Aorta (tissue), 5 donors: ENCODE data around the gene ANKRD28. TPM values are rescaled to one million over a fixed set of nuclear protein-coding genes. Genes with fewer than 3 reads are reported as not detected.
"Not testable (repeated sequence)": the region's sequence is repeated elsewhere in the genome, so short reads cannot be mapped to it uniquely, and the experiment has no call there.

Experiments used
- ATAC-seq: fragments of 200-7000 bp; cut with Tn5 transposase; one replicate; pipeline ENCODE4 v1.9.1; 2022; ENCODE audit warnings: moderate library complexity; ENCODE audit not compliant: low FRiP score
- DNase-seq, 2 donors: peaks; one replicate each; pipeline ENCODE4 v3.0.0-alpha.2; 2020
- H3K27ac ChIP-seq, 2 donors: one replicate each; pipeline ENCODE4 v1.5.1; 2013; ENCODE audit warnings: low read length in 2 of 2, mild to moderate bottlenecking in 2 of 2, moderate library complexity in 2 of 2, control low read depth in 1 of 2, inconsistent platforms in 1 of 2, low read depth in 1 of 2
- H3K27me3 ChIP-seq, 2 donors: one replicate each; pipeline ENCODE4 v1.6.1; 2013; ENCODE audit warnings: control low read depth in 1 of 2, low read length in 1 of 2, mild to moderate bottlenecking in 1 of 2, moderate library complexity in 1 of 2; ENCODE audit not compliant: insufficient read depth in 2 of 2, control insufficient read depth in 1 of 2
- H3K36me3 ChIP-seq, 2 donors: one replicate each; pipeline ENCODE4 v1.6.1; 2013; ENCODE audit warnings: control low read depth in 1 of 2, low read length in 1 of 2, mild to moderate bottlenecking in 1 of 2; ENCODE audit not compliant: insufficient read depth in 2 of 2, control insufficient read depth in 1 of 2
- H3K4me1 ChIP-seq, 2 donors: one replicate each; pipeline ENCODE4 v1.6.1; 2013; ENCODE audit warnings: low read length in 2 of 2, control low read depth in 1 of 2, mild to moderate bottlenecking in 1 of 2, moderate library complexity in 1 of 2; ENCODE audit not compliant: insufficient read depth in 2 of 2, control insufficient read depth in 1 of 2
- H3K4me3 ChIP-seq, 2 donors: one replicate each; pipeline ENCODE4 v1.5.1; 2013; ENCODE audit warnings: low read length in 2 of 2, control low read depth in 1 of 2, mild to moderate bottlenecking in 1 of 2
- H3K9me3 ChIP-seq: one replicate; pipeline ENCODE4 v1.6.1; 2013; ENCODE audit warnings: mild to moderate bottlenecking, low read length; ENCODE audit not compliant: control insufficient read depth
- WGBS, 2 donors: extraction: QIAGEN DNeasy Blood & Tissue Kit; methylation state at CpG; one replicate each; pipeline ENCODE4 v1.1.7; 2013; 5-methylcytosine and 5-hydroxymethylcytosine counted together
- intact Hi-C, 2 donors: fragments of 100-400 bp; cut with DNase I; formaldehyde crosslinking; loops; one replicate each; pipeline versions ENCODE4 v1.14.2 to v1.15.0; 2022
- polyA plus RNA-seq, 2 donors: library from polyadenylated mRNA; stranded (reverse); fragments of 200-250 nt; gene quantifications; one replicate each; pipeline ENCODE4 v1.2.3, GENCODE V29; 2013
- total RNA-seq, 2 donors: library from RNA; stranded (reverse); fragmentation: NEBNext Ultra II Directional; extraction: Animal tissue kit (Norgen Biotek cat#: 25700); gene quantifications; one replicate each; pipeline ENCODE4 v1.2.1, GENCODE V29; 2021
- donor health status: healthy with polysubstance abuse.
- donor health status: Bipolar disorder and iron deficiency.
- donor health status: DM: no; HTN: no; CAD: no.
- donor health status: DM: no; HTN: no; CAD: no.
- donor health status: DM: yes; HTN: yes; CAD: no.

ANKRD28 gene
- total and polyA plus RNA-seq, 4 donors = 5.6 to 61.3 (median 35.2) TPM

DNA sequence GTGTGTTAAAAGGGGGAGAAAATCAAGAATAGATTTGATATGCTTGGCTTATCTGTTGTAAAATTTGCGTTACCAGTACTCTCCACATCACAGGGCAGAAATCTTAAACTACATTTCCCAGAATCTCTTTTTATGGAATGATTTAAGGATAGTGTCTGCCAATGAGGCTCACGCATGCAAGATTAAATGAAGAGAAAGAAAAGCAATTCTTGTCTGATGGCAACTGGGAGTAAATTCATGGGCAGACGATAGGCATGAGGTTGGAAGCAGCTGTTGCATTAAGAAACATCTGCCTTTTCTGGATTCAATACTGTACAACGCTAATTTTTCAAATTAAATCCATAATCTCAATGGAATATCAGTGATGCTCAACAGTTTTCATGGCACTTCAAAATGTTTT lies 27.2 kb upstream of the ANKRD28 start:
- intact Hi-C loops = no loop called here

DNA sequence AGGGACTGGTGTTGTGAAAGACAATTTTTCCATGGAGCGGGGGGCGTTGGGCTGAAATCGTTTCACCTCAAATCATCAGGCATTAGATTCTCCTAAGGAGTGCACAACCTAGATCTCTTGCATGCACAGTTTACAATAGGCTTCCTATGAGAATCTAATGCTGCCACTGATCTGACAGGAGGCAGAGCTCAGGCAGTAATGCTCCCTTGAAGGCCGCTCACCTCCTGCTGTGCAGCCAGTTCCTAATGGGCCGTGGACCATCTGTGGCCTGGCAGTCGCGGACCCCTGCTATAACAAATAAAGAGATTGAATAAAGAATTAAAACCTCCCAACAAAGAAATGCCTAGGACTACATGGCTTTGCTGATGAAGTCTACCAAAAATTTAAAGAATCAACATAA lies 25.3 kb upstream of the ANKRD28 start:
- Histone ChIP-seq H3K27ac (no peak overlapping the region), H3K36me3 (no peaks in the 10 kb centered on the region), H3K4me3 (no peak overlapping the region), H3K4me1 (peaks cover 0 to 9% of the 10 kb centered on the region in 2 donors), H3K9me3 (no peaks in the 10 kb centered on the region), H3K27me3 (no peaks in the 10 kb centered on the region)
- intact Hi-C loops = loop anchor here in 1 of 2 donors (5.0 kb wide), 1 partner anchor 354 kb away; no protein-coding TSS in a partner anchor
- ATAC-seq = no peak
- WGBS, 2 donors = 93 to 95% methylated on average over 7 of the region's 7 CpGs
- DNase-seq = no peak

More for the DNA sequence above, 27.2 kb upstream of the ANKRD28 start:
- H3K9me3 ChIP-seq = no peaks in the 10 kb centered on the region
- no peaks in the 10 kb centered on the region for H3K27me3 ChIP-seq
- no peak overlapping the region for H3K4me3 ChIP-seq
- H3K4me1 ChIP-seq = peaks cover 0 to 9% of the 10 kb centered on the region in 2 donors
- H3K27ac ChIP-seq = no peak overlapping the region
- DNase-seq = no peak
- no peak for ATAC-seq
- H3K36me3 ChIP-seq = no peaks in the 10 kb centered on the region
- 68 to 95% methylated on average over 4 of the region's 4 CpGs for WGBS, 2 donors

DNA sequence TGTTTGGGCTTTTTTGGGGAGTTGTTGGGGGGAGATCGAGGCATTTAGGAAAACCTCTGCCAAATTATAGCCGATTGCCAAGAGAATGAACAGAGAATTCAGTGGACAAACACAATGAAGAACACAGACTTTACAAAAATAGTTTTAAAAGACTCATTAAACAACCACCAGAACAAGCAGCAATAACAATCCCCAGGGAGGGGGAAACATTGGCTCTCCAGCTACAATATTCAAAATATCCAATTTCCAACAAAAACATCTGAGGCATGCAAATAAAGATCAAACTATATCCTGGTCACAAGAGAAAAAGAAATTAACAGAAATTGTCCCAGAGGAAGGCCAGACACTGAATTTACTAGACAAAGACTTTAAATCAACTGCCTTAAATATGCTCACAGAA lies 24.5 kb upstream of the ANKRD28 start:
- 33 to 45% methylated on average over 2 of the region's 2 CpGs for WGBS, 2 donors
- ATAC-seq = no peak
- intact Hi-C loops = loop anchor here in 1 of 2 donors (5.0 kb wide), 1 partner anchor 355 kb away; no protein-coding TSS in a partner anchor

DNA sequence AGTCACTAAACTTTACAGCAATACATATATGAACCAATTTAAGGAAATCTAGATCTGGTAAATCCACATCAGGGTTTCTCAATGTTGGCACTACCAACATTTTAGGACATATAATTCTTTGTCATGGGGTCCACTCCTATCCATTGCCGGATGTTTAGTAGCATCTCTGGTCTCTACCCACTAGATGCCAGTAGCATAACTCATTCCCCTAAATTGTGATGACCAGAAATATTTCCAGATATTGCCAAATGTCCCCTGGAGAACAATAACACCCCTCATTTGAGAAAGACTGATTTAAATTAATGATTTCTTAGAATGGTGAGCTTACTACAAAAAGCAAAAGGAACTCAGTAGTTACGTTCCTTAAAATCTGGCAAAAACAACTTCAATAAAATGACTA lies 23.1 kb upstream of the ANKRD28 start:
- H3K9me3 ChIP-seq = no peaks in the 10 kb centered on the region
- DNase-seq (no peak), ATAC-seq (no peak)
- WGBS, 2 donors = 65% methylated on average over 2 of the region's 2 CpGs
- intact Hi-C loops = loop anchor here in 1 of 2 donors (5.0 kb wide), 1 partner anchor 356 kb away; no protein-coding TSS in a partner anchor
- peaks cover 0 to 9% of the 10 kb centered on the region in 2 donors for H3K4me1 ChIP-seq
- H3K27ac ChIP-seq = no peak overlapping the region
- no peaks in the 10 kb centered on the region for H3K27me3 ChIP-seq
- no peak overlapping the region for H3K4me3 ChIP-seq
- no peaks in the 10 kb centered on the region for H3K36me3 ChIP-seq

More for the DNA sequence above, 24.5 kb upstream of the ANKRD28 start:
- no peaks in the 10 kb centered on the region for H3K36me3 ChIP-seq
- no peaks in the 10 kb centered on the region for H3K27me3 ChIP-seq
- no peak overlapping the region for H3K4me3 ChIP-seq
- H3K4me1 ChIP-seq = peaks cover 0 to 9% of the 10 kb centered on the region in 2 donors
- no peak for DNase-seq
- H3K9me3 ChIP-seq = no peaks in the 10 kb centered on the region
- H3K27ac ChIP-seq = no peak overlapping the region

DNA sequence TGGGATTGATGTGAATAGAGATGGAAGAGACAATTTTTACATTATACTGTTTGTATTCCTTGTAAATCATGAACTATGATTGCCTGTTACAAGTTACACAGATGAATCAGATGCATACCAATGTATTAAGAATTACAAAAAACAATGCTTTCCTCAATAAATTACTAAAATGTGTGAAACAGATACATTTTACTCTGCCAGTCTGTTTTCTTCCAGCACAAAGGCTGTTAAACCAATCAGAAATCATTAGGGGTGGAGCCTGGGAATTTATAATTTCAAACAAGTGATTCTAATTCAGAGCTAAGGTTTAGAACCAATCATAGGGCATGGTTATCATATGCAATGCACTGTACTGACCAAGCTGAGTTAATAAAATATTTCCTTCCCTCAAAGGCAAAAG lies 21.8 kb upstream of the ANKRD28 start:
- no peaks in the 10 kb centered on the region for H3K27me3 ChIP-seq
- ATAC-seq (no peak), DNase-seq (no peak)
- H3K4me1 ChIP-seq = peaks cover 0 to 9% of the 10 kb centered on the region in 2 donors
- no peaks in the 10 kb centered on the region for H3K36me3 ChIP-seq
- H3K27ac ChIP-seq = no peak overlapping the region
- intact Hi-C loops = loop anchor here (2.0 to 10.0 kb wide), 4 partner anchors 225 to 428 kb away; no protein-coding TSS in a partner anchor
- no peak overlapping the region for H3K4me3 ChIP-seq
- no peaks in the 10 kb centered on the region for H3K9me3 ChIP-seq

GRCh38 chr3:15819043-15819442 lies 21.3 kb upstream of the ANKRD28 start:
- H3K4me1 ChIP-seq = peaks cover 0 to 9% of the 10 kb centered on the region in 2 donors
- no peak overlapping the region for H3K27ac ChIP-seq
- H3K27me3 ChIP-seq = no peaks in the 10 kb centered on the region

GRCh38 chr3:15815696-15816095 lies 17.9 kb upstream of the ANKRD28 start:
- Histone ChIP-seq H3K27me3 (no peaks in the 10 kb centered on the region), H3K27ac (no peak overlapping the region), H3K9me3 (no peaks in the 10 kb centered on the region), H3K4me1 (no peaks in the 10 kb centered on the region), H3K36me3 (no peaks in the 10 kb centered on the region), H3K4me3 (no peak overlapping the region)
- no peak for DNase-seq
- 24 to 31% methylated on average over 4 of the region's 4 CpGs for WGBS, 2 donors
- ATAC-seq = no peak
- intact Hi-C loops = loop anchor here (5.0 to 10.0 kb wide), 3 partner anchors 229 to 432 kb away; no protein-coding TSS in a partner anchor

More at GRCh38 chr3:15819043-15819442, 21.3 kb upstream of the ANKRD28 start:
- DNase-seq (no peak), ATAC-seq (no peak)
- H3K9me3 ChIP-seq = no peaks in the 10 kb centered on the region
- no peak overlapping the region for H3K4me3 ChIP-seq
- WGBS, 2 donors = 95 to 96% methylated on average over 2 of the region's 2 CpGs
- no peaks in the 10 kb centered on the region for H3K36me3 ChIP-seq
- intact Hi-C loops = loop anchor here (2.0 to 10.0 kb wide), 4 partner anchors 226 to 428 kb away; no protein-coding TSS in a partner anchor

DNA sequence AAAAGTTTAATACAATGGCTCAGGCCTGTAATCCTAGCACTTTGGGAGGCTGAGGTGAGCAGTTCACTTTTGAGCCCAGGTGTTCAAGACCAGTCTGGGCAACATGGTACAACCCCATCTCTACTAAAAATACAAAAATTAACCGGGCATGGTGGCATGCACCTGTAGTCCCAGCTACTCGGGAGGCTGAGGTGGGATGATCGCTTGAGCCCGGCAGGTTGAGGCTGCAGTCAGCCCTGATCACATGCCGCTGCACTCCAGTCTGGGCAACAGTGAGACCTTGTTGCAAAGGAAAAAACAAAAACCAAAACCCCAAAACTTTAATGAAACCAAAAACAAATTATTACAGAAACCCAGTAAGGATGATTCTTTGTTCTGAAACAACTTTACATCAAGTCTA lies 15.3 kb upstream of the ANKRD28 start:
- H3K36me3 ChIP-seq, H3K4me3 ChIP-seq, H3K4me1 ChIP-seq, ATAC-seq, DNase-seq, H3K9me3 ChIP-seq, H3K27ac ChIP-seq, H3K27me3 ChIP-seq: not testable (repeated sequence)
- intact Hi-C loops = loop anchor here (5.0 to 10.0 kb wide), 3 partner anchors 232 to 611 kb away; no protein-coding TSS in a partner anchor
- 94 to 96% methylated on average over 5 of the region's 5 CpGs for WGBS, 2 donors

DNA sequence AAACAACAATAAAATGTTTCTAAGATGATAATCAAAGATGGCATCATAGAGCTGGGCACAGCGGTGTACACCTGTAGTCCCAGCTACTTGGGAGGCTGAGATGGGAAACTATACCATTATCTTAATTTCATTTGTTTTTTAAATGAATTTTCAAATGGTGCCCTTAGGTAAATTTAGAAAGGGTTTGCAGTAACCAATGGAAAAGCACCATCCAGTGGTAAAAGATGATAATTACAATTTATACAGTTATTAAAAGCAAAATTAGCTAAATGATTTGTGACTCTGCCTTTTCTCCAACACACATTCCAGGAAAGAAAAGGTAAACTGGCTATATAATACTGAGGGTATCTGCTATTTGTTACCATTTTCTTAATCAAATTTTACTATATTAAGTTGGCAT lies 14.4 kb upstream of the ANKRD28 start:
- H3K9me3 ChIP-seq = no peaks in the 10 kb centered on the region
- no peaks in the 10 kb centered on the region for H3K27me3 ChIP-seq
- H3K4me1 ChIP-seq = peaks cover 0 to 5% of the 10 kb centered on the region in 2 donors
- intact Hi-C loops = loop anchor here (5.0 to 10.0 kb wide), 3 partner anchors 233 to 610 kb away; no protein-coding TSS in a partner anchor
- no peaks in the 10 kb centered on the region for H3K36me3 ChIP-seq
- ATAC-seq = no peak
- WGBS, 2 donors = 86 to 94% methylated on average over 1 of the region's 1 CpG
- H3K4me3 ChIP-seq = no peak overlapping the region
- H3K27ac ChIP-seq = no peak overlapping the region
- no peak for DNase-seq
